Liver (tissue), 9 donors: ENCODE measurements around the gene UGT1A9. TPM values are rescaled to one million over a fixed set of nuclear protein-coding genes. Genes with fewer than 3 reads are reported as not detected.
"Not testable (repeated sequence)": the region's sequence is repeated elsewhere in the genome, so short reads cannot be mapped to it uniquely, and the experiment has no call there.

Source experiments
- DNase-seq: peaks from one replicate; pipeline ENCODE4 v3.0.0-alpha.2; 2017; ENCODE audit warnings: low spot score
- H3K27ac ChIP-seq, 2 donors: one replicate each; pipeline ENCODE4 v1.7.0; 2013; ENCODE audit warnings: inconsistent platforms in 2 of 2, low read length in 2 of 2, control low read depth in 1 of 2, low read depth in 1 of 2, mild to moderate bottlenecking in 1 of 2
- H3K27me3 ChIP-seq, 4 donors: one replicate each; pipeline versions ENCODE4 v1.6.1 to v1.7.0; 2013; ENCODE audit warnings: low read length in 3 of 4, inconsistent platforms in 1 of 4, mild to moderate bottlenecking in 1 of 4, moderate library complexity in 1 of 4; ENCODE audit not compliant: control insufficient read depth in 4 of 4, insufficient read depth in 4 of 4
- H3K36me3 ChIP-seq, 4 donors: one replicate each; pipeline versions ENCODE4 v1.6.1 to v1.7.0; 2013; ENCODE audit warnings: low read length in 3 of 4, mild to moderate bottlenecking in 3 of 4, low read depth in 1 of 4, moderate library complexity in 1 of 4; ENCODE audit not compliant: control insufficient read depth in 4 of 4, insufficient read depth in 3 of 4
- H3K4me1 ChIP-seq, 4 donors: one replicate each; pipeline versions ENCODE4 v1.6.1 to v1.7.0; 2013; ENCODE audit warnings: low read length in 3 of 4, mild to moderate bottlenecking in 3 of 4, moderate library complexity in 1 of 4; ENCODE audit not compliant: control insufficient read depth in 4 of 4, insufficient read depth in 4 of 4
- H3K4me3 ChIP-seq, 3 donors: one replicate each; pipeline versions ENCODE4 v1.6.1 to v1.7.0; 2013; ENCODE audit warnings: low read length in 3 of 3, control low read depth in 1 of 3, low read depth in 1 of 3, mild to moderate bottlenecking in 1 of 3
- H3K9ac ChIP-seq, 2 donors: one replicate each; pipeline ENCODE4 v1.7.0; 2013; ENCODE audit warnings: low read length in 2 of 2, mild to moderate bottlenecking in 2 of 2, moderate library complexity in 2 of 2, control low read depth in 1 of 2, low read depth in 1 of 2
- H3K9me3 ChIP-seq, 4 donors: one replicate each; pipeline versions ENCODE4 v1.6.1 to v1.7.0; 2013; ENCODE audit warnings: low read length in 3 of 4; ENCODE audit not compliant: control insufficient read depth in 4 of 4
- ATF3 ChIP-seq: IDR thresholded peaks from 2 replicates; pipeline ENCODE4 v1.6.1; 2016; ENCODE audit warnings: antibody characterized with exemption
- EGR1 ChIP-seq, 2 donors: IDR thresholded peaks; 2 replicates each; pipeline ENCODE4 v1.6.1; 2016 to 2018; ENCODE audit warnings: antibody characterized with exemption in 2 of 2, low read depth in 2 of 2
- FOXA1 ChIP-seq: IDR thresholded peaks from 2 replicates; pipeline ENCODE4 v1.6.1; 2016; ENCODE audit warnings: antibody characterized with exemption
- FOXA2 ChIP-seq: IDR thresholded peaks from 2 replicates; pipeline ENCODE4 v1.6.1; 2016; ENCODE audit warnings: antibody characterized with exemption
- GABPA ChIP-seq, 2 donors: IDR thresholded peaks in 1 of 2; conservative IDR thresholded peaks in 1 of 2; 2 replicates each; pipeline ENCODE4 v1.6.1; 2016; ENCODE audit warnings: antibody characterized with exemption in 2 of 2, mild to moderate bottlenecking in 1 of 2, moderate library complexity in 1 of 2
- HNF4A ChIP-seq, 2 donors: conservative IDR thresholded peaks; 2 replicates each; pipeline ENCODE4 v1.6.1; 2016; ENCODE audit warnings: antibody characterized with exemption in 2 of 2, mild to moderate bottlenecking in 2 of 2
- HNF4G ChIP-seq: IDR thresholded peaks from 2 replicates; pipeline ENCODE4 v1.6.1; 2016; ENCODE audit warnings: antibody characterized with exemption
- JUND ChIP-seq, 2 donors: IDR thresholded peaks; 2 replicates each; pipeline ENCODE4 v1.6.1; 2016; ENCODE audit warnings: antibody characterized with exemption in 2 of 2
- MAX ChIP-seq: IDR thresholded peaks from 2 replicates; pipeline ENCODE4 v1.6.1; 2016; ENCODE audit warnings: antibody characterized with exemption
- NR2F2 ChIP-seq: IDR thresholded peaks from 2 replicates; pipeline ENCODE4 v1.6.1; 2016; ENCODE audit warnings: antibody characterized with exemption
- RAD21 ChIP-seq, 2 donors: IDR thresholded peaks; 2 replicates each; pipeline ENCODE4 v1.6.1; 2016; ENCODE audit warnings: antibody characterized with exemption in 2 of 2, mild to moderate bottlenecking in 2 of 2
- REST ChIP-seq: IDR thresholded peaks from 2 replicates; pipeline ENCODE4 v1.6.1; 2016; ENCODE audit warnings: antibody characterized with exemption, mild to moderate bottlenecking
- RXRA ChIP-seq, 2 donors: IDR thresholded peaks; 2 replicates each; pipeline ENCODE4 v1.6.1; 2017 to 2018; ENCODE audit warnings: antibody characterized with exemption in 2 of 2, mild to moderate bottlenecking in 1 of 2
- SP1 ChIP-seq: IDR thresholded peaks from 2 replicates; pipeline ENCODE4 v1.6.1; 2018; ENCODE audit warnings: antibody characterized with exemption, mild to moderate bottlenecking
- YY1 ChIP-seq: IDR thresholded peaks from 2 replicates; pipeline ENCODE4 v1.6.1; 2016; ENCODE audit warnings: antibody characterized with exemption, mild to moderate bottlenecking
- ZBTB33 ChIP-seq: IDR thresholded peaks from 2 replicates; pipeline ENCODE4 v1.6.1; 2016; ENCODE audit warnings: antibody characterized with exemption
- WGBS: extraction: QIAGEN DNeasy Blood & Tissue Kit; methylation state at CpG from one replicate; pipeline ENCODE4 v1.1.7; 2013; 5-methylcytosine and 5-hydroxymethylcytosine counted together
- polyA plus RNA-seq, 2 donors: library from polyadenylated mRNA; stranded (reverse) in 1 of 2; unstranded in 1 of 2; fragments of 200-250 nt in 1 of 2; fragments of >200 nt in 1 of 2; fragmentation: Nextera tagmentation in 1 of 2; extraction: Ambion mirVana in 1 of 2; gene quantifications; one replicate each; pipeline versions ENCODE4 v1.2.1 to v1.2.3, GENCODE V29; 2013 to 2015
- total RNA-seq, 2 donors: library from RNA; depleted of rRNA; stranded (reverse); fragments of >200 nt; gene quantifications; one replicate each; pipeline ENCODE4 v1.2.3, GENCODE V29; 2014
- donor health status: healthy.
- donor health status: healthy.
- donor health status: healthy.
- donor health status: healthy.
- donor health status: healthy.

The UGT1A9 gene
- total and polyA plus RNA-seq, 4 donors = 14.3 to 62.3 (median 23.8) TPM; not detected in 1

- H3K4me3 ChIP-seq = peak within 1 kb of the TSS in 2 of 3 donors; percentile 24 to 32
- WGBS = 33% methylated on average over 8 of the region's 8 CpGs
- H3K4me1 ChIP-seq = peaks cover 4 to 32% (median 8%) of the 10 kb centered on the region in 4 donors
- no peaks in the 10 kb centered on the region for H3K27me3 ChIP-seq
- H3K9ac ChIP-seq = peak within 1 kb of the TSS in 1 of 2 donors; percentile 47
- no peak for DNase-seq
- H3K9me3 ChIP-seq = no peaks in the 10 kb centered on the region
- H3K36me3 ChIP-seq = peaks cover 0 to 3% (median 0%) of the 10 kb centered on the region in 4 donors
- H3K27ac ChIP-seq = peak within 1 kb of the TSS; percentile 62 to 66
- peak; percentile 91 for TF ChIP-seq RXRA (IDR thresholded peaks at IDR 0.05)
- TF ChIP-seq FOXA2 = no peak
- TF ChIP-seq ZBTB33 = peak; percentile 24
- TF ChIP-seq JUND (IDR thresholded peaks at IDR 0.05) = peak; percentile 95 to 96
- peak in 1 of 2 donors; percentile 30 for TF ChIP-seq RAD21 (IDR thresholded peaks at IDR 0.05)
- TF ChIP-seq YY1 = peak; percentile 18
- peak in 1 of 2 donors; percentile 70 for TF ChIP-seq EGR1 (IDR thresholded peaks at IDR 0.05; ENCODE audit: low read depth in 2 of 2)
- TF ChIP-seq REST = no peak
- no peak for TF ChIP-seq GABPA (IDR thresholded peaks at IDR 0.05 in 1 of 2, conservative IDR thresholded peaks at IDR 0.05 in 1 of 2)
- no peak for TF ChIP-seq FOXA1
- TF ChIP-seq HNF4A (conservative IDR thresholded peaks at IDR 0.05) = peak; percentile 43 to 68
- peak; percentile 12 for TF ChIP-seq HNF4G
- TF ChIP-seq MAX = no peak
- TF ChIP-seq NR2F2 = no peak
- peak; percentile 69 for TF ChIP-seq SP1
- peak; percentile 76 for TF ChIP-seq ATF3
Observed at GRCh38 chr2:233728723-233729301, 57.1 kb downstream of the UGT1A9 start, which contains the start of gene UGT1A3. UGT1A3 (plus strand) TSS chr2:233729042; CDS start chr2:233729127, 85 bp downstream.

GRCh38 chr2:233736868-233737653, 65.4 kb downstream of the UGT1A9 start:
- not testable (repeated sequence) for H3K9ac ChIP-seq, H3K36me3 ChIP-seq, DNase-seq, H3K4me3 ChIP-seq, H3K9me3 ChIP-seq, H3K27ac ChIP-seq, H3K27me3 ChIP-seq
- peaks cover 14 to 47% (median 29%) of the 10 kb centered on the region in 4 donors for H3K4me1 ChIP-seq
- TF ChIP-seq FOXA2 = peak; percentile 34
- TF ChIP-seq HNF4A (conservative IDR thresholded peaks at IDR 0.05) = peak; percentile 76 to 83
- TF ChIP-seq RXRA (IDR thresholded peaks at IDR 0.05) = peak; percentile 64 to 73
- peak; percentile 74 for TF ChIP-seq SP1
- peak in 1 of 2 donors; percentile 44 for TF ChIP-seq RAD21 (IDR thresholded peaks at IDR 0.05)
- peak; percentile 91 for TF ChIP-seq YY1
- TF ChIP-seq FOXA1 = peak; percentile 27
- TF ChIP-seq JUND (IDR thresholded peaks at IDR 0.05) = peak; percentile 21 to 50
- WGBS = 61% methylated on average over 14 of the region's 14 CpGs
